Endometrial microvascular endothelial cells (primary cell): ENCODE measurements around the gene TRIP4. TPM values are rescaled to one million over a fixed set of nuclear protein-coding genes. Genes with fewer than 3 reads are reported as not detected.
"Not testable (repeated sequence)": the region's sequence is repeated elsewhere in the genome, so short reads cannot be mapped to it uniquely, and the experiment has no call there.

Experiments used
- in situ Hi-C: cut with HindIII; loops from 2 replicates; pipeline ENCODE4 v1.10.0; 2017; ENCODE audit warnings: low sequenced_read_pairs, low pct_unique_long_range_greater_than_20kb; ENCODE audit errors: inconsistent ontology term
- total RNA-seq: library from RNA; depleted of rRNA; stranded (reverse); fragments of >200 nt; gene quantifications from one replicate; pipeline ENCODE4 v1.2.3, GENCODE V29; 2015; ENCODE audit errors: inconsistent ontology term

The TRIP4 gene
- total RNA-seq, 1 donor from 2014 or later = 7.0 TPM

GRCh38 chr15:64379216-64379960 lies 8.2 kb upstream of the TRIP4 start:
- in situ Hi-C loops = no loop called here

DNA sequence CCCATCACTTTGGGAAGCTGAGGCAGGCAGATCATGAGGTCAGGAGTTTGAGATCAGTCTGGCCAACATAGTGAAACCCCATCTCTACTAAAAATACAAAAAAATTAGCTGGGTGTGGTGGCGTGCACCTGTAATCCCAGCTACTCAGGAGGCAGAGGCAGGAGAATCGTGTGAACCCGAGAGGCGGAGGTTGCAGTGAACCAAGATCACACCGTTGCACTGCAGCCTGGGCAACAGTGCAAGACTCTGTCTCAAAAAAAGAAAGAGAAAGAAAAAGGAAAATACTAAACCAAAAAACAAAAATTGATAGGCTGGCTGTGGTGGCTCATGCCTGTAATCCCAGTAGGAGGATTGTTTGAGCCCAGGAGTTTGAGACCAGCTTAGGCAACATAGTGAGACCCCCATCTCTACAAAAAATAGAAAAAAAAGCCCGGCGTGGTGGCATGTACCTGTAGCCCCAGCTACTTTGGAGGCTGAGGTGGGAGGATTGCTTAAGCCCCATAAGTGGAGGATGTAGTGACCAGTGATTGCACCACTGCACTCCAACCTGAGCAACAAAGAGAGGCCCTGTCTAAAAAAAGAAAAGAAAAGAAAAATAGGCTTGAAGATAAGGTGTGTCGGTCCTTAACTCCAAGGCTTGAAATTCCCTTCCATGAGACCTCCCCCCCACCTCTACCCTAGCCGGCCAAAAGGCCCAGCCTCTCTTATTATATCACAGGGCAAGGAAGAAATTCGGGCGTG lies 7.3 kb upstream of the TRIP4 start:
- in situ Hi-C loops = not testable (repeated sequence)

DNA sequence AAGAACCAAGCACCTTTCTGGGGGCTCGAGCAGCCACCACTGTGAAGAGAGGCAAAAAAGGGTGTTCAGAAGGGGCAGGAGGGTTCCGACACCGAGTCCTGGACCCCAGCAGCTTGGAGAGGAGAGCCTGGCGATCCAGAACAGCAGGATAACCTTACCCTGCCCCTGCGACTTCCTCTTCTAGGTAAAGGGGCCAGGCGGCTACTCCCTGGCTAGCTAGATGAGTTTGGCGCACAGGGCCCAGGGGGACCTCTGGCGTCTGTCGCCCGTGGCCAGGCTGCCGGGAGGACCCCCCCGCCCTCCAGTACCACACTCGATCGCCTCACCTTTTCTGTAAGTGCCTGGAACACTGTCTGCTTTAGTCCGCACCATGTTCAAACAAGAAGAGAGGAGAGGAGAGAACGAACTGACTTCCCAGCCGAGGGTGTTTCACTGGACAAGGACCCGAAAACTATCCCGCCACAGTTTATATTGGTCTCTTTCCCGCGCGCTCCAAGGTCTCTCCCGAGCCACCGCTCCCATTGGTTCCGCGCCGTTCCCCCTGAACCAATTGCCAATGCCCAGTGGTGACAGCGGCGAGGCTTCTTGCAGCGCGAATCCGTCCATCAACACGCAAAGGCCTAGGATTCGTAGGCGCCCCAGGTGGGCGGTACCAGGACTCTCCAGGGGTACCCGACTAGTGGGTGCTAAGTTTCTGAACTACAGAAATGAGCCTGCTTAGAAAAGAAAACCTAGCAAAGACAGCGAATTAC lies 6.5 kb upstream of the TRIP4 start, which contains the start of gene PCLAF:
Gene PCLAF, minus strand, starts transcription at position 442 of the 752 bp plus-strand sequence. Its CDS starts 70 bp downstream, at position 372.
- in situ Hi-C loops = no loop called here

DNA sequence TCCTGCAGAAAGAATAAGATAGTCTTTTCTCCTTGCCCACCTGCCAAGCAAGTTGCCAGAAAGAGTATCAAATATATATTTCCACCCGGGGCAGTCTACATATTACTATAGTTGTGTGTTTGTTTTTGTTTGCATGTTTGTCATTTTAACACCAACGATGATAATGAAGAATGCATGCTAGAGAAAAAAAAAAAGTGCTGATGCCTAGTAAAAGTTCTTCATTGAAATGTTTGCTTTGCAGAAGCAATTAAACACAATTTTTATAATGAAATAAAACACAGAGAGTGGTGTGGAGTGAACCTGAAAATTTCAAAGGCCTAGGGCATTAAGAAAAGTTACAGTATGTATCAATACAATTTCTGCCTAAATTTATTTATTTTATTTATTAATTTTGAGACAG lies 3.9 kb upstream of the TRIP4 start:
- in situ Hi-C loops = no loop called here

GRCh38 chr15:64386291-64386690 lies 1.3 kb upstream of the TRIP4 start:
- in situ Hi-C loops = no loop called here

DNA sequence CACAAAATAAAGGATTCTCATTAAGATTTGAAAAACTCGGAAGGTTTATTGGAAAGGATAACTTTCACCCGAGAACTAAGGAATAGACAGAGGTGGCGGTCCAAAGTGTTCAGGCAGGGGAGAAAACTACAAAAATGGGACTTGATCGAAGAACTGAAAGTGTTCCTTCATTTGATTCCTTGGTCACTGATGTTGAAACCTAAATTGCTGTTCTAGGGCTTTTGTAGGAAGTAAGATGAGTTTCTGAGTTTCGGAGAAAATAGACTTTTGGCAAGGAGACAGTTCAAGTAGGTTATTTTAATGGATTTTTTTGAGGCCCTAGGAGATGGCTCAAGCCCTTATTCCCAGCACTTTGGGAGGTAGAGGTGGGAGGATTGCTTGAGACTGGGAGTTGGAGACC lies 1.4 kb downstream of the TRIP4 start:
- in situ Hi-C loops = no loop called here

GRCh38 chr15:64392471-64392870 lies 4.8 kb downstream of the TRIP4 start:
- in situ Hi-C loops = not testable (repeated sequence)

GRCh38 chr15:64396789-64397188 lies 9.2 kb downstream of the TRIP4 start:
- in situ Hi-C loops = no loop called here

DNA sequence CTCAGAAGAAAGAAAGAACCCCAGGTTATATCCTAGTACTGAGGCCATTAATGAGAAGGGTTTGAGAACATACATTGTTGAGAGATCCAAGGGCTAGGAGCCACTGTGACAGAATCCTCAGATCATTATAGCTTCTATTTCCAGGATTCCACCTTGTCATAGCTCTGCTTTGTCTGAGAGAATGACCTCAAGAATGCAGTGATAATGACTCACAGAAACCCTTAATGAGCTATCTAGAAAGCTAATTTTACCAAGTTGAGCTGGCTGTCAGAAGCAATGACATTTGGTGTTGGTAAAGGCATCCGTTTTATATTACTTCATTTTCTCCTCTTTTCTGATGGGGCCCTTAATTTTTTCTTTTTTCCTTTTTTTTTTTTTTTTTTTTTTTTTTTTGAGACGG lies 10.9 kb downstream of the TRIP4 start:
- in situ Hi-C loops = no loop called here

DNA sequence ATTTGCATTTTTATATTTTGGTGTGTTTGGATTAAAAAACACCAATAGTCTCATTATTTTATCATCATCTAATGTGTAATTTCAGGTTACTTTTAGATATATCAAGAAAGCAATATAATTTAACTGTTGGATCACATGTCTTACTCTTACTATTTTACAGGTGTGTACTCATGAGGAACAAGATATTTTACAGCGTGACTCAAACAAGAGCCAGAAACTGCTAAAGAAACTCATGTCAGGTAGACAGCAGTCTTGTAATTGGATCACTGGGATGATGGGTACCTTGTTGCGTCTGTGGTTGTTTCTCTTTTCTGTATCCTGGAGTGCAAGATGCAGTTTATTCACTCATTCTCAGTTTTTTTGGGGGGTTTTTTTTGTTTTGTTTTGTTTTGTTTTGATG lies 12.9 kb downstream of the TRIP4 start:
- in situ Hi-C loops = no loop called here

DNA sequence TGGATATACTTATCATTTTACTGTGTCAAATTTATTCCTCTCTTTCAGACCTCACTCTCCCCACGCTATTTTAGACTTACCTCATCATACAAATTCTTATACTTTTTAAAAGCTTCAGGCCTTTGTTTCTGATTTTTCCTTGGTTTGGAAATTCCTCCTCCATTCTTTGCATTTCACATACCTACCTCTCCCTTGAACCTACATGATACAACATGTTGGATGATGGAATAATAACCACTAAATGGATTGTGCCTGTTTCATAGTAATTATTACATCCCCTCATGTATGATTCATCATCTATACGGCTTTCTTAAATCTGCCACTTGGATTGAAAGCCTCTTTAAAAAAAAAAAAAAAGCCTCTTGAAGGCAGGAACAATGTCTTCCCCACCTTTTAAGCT lies 24.6 kb downstream of the TRIP4 start:
- in situ Hi-C loops = no loop called here

DNA sequence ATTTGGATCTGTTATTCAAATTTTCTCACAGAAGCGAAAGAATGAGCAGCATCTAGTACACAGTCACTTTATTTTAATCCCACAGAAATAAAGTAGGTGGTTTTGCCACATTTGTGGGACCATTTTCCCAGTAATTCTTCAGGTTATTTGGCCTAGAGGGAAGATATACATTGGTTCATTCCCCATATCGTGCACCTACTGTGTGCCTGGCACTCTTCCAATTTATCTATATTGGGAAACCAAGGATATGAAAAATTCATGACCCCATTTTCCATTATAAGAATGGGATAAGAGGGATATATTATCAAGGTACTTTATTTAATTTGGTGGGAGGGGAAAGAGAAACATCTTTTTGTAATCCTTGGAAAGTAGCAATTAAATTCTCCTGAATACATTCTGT lies 35.1 kb downstream of the TRIP4 start:
- in situ Hi-C loops = no loop called here

DNA sequence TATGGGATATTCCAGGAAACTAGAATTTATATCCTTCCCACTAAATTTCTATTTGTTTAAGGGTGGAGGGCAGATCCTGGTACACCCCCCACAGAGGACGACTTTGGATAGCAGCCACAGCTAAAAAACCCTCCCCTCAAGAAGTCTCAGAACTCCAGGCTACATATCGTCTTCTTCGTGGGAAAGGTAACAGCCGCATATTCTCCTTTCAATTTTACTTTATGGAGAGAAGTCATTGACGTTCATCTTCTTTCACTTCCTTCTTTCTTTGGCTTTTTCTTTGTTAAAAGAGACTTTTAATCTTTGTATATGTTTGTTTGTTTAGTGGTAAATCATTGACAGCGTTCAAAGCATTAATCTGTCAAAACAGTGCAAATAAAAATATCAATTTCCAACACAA lies 36.3 kb downstream of the TRIP4 start:
- in situ Hi-C loops = no loop called here

DNA sequence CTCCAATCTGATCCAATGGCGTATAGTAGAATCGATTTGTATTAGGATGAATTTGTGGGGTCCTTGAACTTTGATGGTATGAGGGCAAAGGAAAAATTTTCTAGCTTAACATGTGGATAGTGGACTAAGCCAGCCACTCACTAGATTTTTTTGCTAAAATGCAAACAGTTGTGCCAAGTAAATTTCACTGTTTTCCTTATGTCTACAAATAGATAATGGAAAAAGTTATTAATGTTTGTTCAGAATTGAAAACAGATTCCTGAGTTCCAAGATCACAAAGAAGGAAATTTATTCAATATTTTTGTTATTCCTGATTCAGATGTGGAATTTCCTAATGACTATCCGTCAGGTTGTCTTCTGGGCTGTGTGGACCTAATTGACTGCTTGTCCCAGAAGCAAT lies 37.6 kb downstream of the TRIP4 start:
- in situ Hi-C loops = loop anchor here (25.0 kb wide), 1 partner anchor 262 kb away; no protein-coding TSS in a partner anchor

DNA sequence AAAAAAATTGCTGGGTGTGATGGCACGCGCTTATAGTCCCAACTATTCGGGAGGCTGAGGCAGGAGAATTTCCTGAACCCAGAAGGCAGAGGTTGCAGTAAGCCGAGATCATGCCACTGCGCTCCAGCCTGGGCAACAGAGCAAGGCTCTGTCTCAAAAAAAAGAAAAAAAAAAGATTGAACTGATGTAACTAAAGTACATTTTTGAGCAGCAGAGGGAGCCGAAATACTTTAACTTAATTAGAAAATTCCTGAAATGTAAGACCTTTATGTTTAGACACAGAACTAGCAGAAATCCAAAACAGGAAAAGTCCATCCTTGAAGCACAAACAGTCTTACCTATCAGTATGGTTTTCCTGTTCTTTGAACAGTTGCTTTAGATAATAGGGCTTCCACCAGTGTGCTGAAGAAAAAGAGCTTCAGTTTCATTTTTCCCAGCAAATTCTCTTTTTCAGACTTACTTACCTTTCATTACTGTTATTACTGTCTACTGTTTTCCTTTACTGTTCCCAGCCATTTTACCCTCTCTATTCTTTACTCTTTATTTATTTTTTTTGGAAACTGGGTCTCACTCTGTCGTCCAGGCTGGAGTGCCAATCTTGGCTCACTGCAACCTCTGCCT lies 39.3 kb downstream of the TRIP4 start:
- in situ Hi-C loops = loop anchor here (25.0 kb wide), 1 partner anchor 260 kb away; no protein-coding TSS in a partner anchor

DNA sequence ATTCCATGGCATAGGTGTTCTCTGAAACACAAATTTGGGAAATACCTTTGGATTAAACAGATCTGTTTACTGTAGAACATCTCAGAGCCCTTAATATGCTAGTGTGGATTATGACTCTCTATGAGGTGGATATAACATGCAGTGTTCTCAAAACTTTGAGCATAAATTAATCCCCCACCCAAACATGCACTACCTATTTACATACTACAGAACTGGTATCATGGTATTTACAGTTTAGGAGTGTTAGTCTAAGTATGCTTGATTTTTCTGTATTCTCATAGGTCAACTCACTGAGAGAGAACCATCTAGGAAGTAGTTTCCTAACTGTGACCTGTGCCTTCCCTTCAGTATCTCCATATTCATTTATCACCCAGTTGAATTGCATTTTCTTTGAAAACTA lies 41.8 kb downstream of the TRIP4 start:
- in situ Hi-C loops = loop anchor here (25.0 kb wide), 1 partner anchor 258 kb away; no protein-coding TSS in a partner anchor

- in situ Hi-C loops = loop anchor here (25.0 kb wide), 1 partner anchor 257 kb away; no protein-coding TSS in a partner anchor
These were observed 42.5 kb downstream of the TRIP4 start for GRCh38 chr15:64430000-64430735.

GRCh38 chr15:64437982-64438381 lies 50.3 kb downstream of the TRIP4 start:
- in situ Hi-C loops = loop anchor here (25.0 kb wide), 1 partner anchor 249 kb away; no protein-coding TSS in a partner anchor
